Heart left ventricle (tissue), 13 donors: ENCODE data around the gene KDF1.

Source experiments
- POLR2A ChIP-seq, 2 donors: fragments of 450-650 bp; IDR thresholded peaks; one replicate each; pipeline ENCODE4 v1.6.1; 2017; ENCODE audit warnings: antibody characterized with exemption in 2 of 2, mild to moderate bottlenecking in 2 of 2, moderate library complexity in 2 of 2
- TF ChIP-seq, protein P1 (sequence below), 12 donors: fragments of 200-600 bp; sonication (generic) in 4 of 12; IDR thresholded peaks; one replicate each; pipeline versions ENCODE4 v1.5.0 to v1.8.0; 2018 to 2022; ENCODE audit warnings: antibody characterized with exemption in 12 of 12, mild to moderate bottlenecking in 5 of 12
- donor health status: ischemic (EF 13 %, LVEDD 7.1; RV severe dilation, severe dysfunction).
- donor health status: DM: no; HTN: yes; CAD: no.
- donor health status: DM: no; HTN: no; CAD: no.
- donor health status: ischemic (EF 25% LVEDD 6.9; RV normal size, moderate dysfunction).
- donor health status: ischemic (EF 25% LVEDD 5.7; RV mildly dilated, moderate dysfunction).
- donor health status: ischemic (EF 35%, LVEDD 5.7; RV mildly dilated, moderate dysfunction).
- donor health status: nonischemic (EF 11% LVEDD 7.7; RV severe dilation, severe dysfunction).
- donor health status: DM: yes; HTN: yes; CAD: no.
- donor health status: PGD.
- donor health status: ischemic (EF 29% LVEDD 5.4; RV normal size, mild dysfunction).
- donor health status: nonischemic (EF 23%, LVEDD 6.1; RV moderate dilation, normal function).

DNA sequence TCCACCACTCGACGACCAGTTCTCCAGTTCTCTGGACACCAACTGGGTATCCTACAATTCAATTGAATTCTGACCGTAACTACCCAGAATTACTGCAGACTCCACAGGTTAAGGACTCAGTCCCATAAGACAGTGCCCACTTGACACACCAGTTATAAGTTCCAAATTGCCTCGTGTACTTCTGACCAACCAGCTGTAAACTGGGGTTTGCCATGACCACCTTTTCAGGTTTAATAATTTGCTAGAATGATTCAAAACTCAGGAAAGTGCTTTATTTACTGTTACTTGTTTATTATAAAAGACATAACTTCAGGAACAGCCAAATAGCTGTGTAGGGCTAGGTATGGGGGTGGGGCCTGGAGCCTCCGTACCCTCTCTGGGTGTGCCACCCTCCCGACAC is 23.4 kb downstream of the KDF1 start:
- TF ChIP-seq, protein P1, sequence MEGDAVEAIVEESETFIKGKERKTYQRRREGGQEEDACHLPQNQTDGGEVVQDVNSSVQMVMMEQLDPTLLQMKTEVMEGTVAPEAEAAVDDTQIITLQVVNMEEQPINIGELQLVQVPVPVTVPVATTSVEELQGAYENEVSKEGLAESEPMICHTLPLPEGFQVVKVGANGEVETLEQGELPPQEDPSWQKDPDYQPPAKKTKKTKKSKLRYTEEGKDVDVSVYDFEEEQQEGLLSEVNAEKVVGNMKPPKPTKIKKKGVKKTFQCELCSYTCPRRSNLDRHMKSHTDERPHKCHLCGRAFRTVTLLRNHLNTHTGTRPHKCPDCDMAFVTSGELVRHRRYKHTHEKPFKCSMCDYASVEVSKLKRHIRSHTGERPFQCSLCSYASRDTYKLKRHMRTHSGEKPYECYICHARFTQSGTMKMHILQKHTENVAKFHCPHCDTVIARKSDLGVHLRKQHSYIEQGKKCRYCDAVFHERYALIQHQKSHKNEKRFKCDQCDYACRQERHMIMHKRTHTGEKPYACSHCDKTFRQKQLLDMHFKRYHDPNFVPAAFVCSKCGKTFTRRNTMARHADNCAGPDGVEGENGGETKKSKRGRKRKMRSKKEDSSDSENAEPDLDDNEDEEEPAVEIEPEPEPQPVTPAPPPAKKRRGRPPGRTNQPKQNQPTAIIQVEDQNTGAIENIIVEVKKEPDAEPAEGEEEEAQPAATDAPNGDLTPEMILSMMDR (IDR thresholded peaks at IDR 0.05), result no peak
- TF ChIP-seq POLR2A (IDR thresholded peaks at IDR 0.05), result no peak
